GM23248 (cell line): ENCODE data around the gene SPNS3. TPM values are rescaled to one million over a fixed set of nuclear protein-coding genes. Genes with fewer than 3 reads are reported as not detected.

ENCODE experiments used
- DNase-seq: peaks from one replicate; pipeline ENCODE4 v3.0.0-alpha.2; 2015
- H2AFZ ChIP-seq: fragments of 200-600 bp; sonication (generic); 2 replicates; pipeline ENCODE4 v1.6.1; 2016; ENCODE audit warnings: antibody characterized with exemption
- H3F3A ChIP-seq: fragments of 200-600 bp; sonication (generic); 2 replicates; pipeline ENCODE4 v1.6.1; 2016; ENCODE audit warnings: mild to moderate bottlenecking, antibody characterized with exemption, mixed run types; ENCODE audit not compliant: insufficient read depth
- H3K27ac ChIP-seq: fragments of 200-600 bp; sonication (generic); 2 replicates; pipeline ENCODE4 v1.5.1; 2016; ENCODE audit warnings: mild to moderate bottlenecking
- H3K27me3 ChIP-seq: fragments of 200-600 bp; sonication (generic); replicated peaks from 2 replicates; pipeline ENCODE4 v1.6.1; 2016; ENCODE audit warnings: mild to moderate bottlenecking; ENCODE audit not compliant: insufficient read depth
- H3K36me3 ChIP-seq: fragments of 200-600 bp; sonication (generic); 2 replicates; pipeline ENCODE4 v1.6.1; 2016; ENCODE audit warnings: low read depth, mild to moderate bottlenecking
- H3K4me1 ChIP-seq: fragments of 200-600 bp; sonication (generic); 2 replicates; pipeline ENCODE4 v1.6.1; 2016; ENCODE audit warnings: mild to moderate bottlenecking; ENCODE audit not compliant: insufficient read depth
- H3K4me2 ChIP-seq: fragments of 200-600 bp; sonication (generic); one replicate; pipeline ENCODE4 v1.6.1; 2016; ENCODE audit warnings: mild to moderate bottlenecking; ENCODE audit not compliant: unreplicated experiment
- H3K4me3 ChIP-seq: fragments of 200-600 bp; sonication (generic); 2 replicates; pipeline ENCODE4 v1.5.1; 2016; ENCODE audit warnings: mild to moderate bottlenecking
- H3K79me2 ChIP-seq: fragments of 200-600 bp; sonication (generic); 2 replicates; pipeline ENCODE4 v1.6.1; 2016; ENCODE audit warnings: mild to moderate bottlenecking; ENCODE audit not compliant: insufficient read depth
- H3K9ac ChIP-seq: fragments of 200-600 bp; sonication (generic); 2 replicates; pipeline ENCODE4 v1.6.1; 2016; ENCODE audit warnings: mild to moderate bottlenecking
- H3K9me2 ChIP-seq: fragments of 200-600 bp; sonication (generic); 2 replicates; pipeline ENCODE4 v1.6.1; 2016; ENCODE audit warnings: mixed run types, mild to moderate bottlenecking, moderate library complexity; ENCODE audit not compliant: insufficient read depth
- H3K9me3 ChIP-seq: fragments of 200-600 bp; sonication (generic); one replicate; pipeline ENCODE4 v1.6.1; 2017; ENCODE audit warnings: low read depth
- H4K20me1 ChIP-seq: fragments of 200-600 bp; sonication (generic); 2 replicates; pipeline ENCODE4 v1.6.0; 2016; ENCODE audit not compliant: insufficient read depth
- EZH2 ChIP-seq: fragments of 200-600 bp; sonication (generic); IDR thresholded peaks from 2 replicates; pipeline ENCODE4 v1.6.1; 2018; ENCODE audit warnings: antibody characterized with exemption, mild to moderate bottlenecking; ENCODE audit not compliant: insufficient read depth, poor library complexity, severe bottlenecking
- EZH2phosphoT487 ChIP-seq: fragments of 200-600 bp; sonication (generic); IDR thresholded peaks from 2 replicates; pipeline ENCODE4 v1.6.1; 2018; ENCODE audit warnings: antibody characterized with exemption, moderate library complexity, mild to moderate bottlenecking, low read depth; ENCODE audit not compliant: insufficient read depth
- WGBS, 2 experiments: methylation state at CpG; one replicate each; pipeline ENCODE4 v1.1.6; 2015 to 2017; ENCODE audit warnings: low lambda C conversion rate in 2 of 2, low coverage in 1 of 2; ENCODE audit errors: missing lambda C conversion rate in 2 of 2; 5-methylcytosine and 5-hydroxymethylcytosine counted together
- in situ Hi-C: fragments of 300-500 bp; cut with MboI; formaldehyde crosslinking; loops from 2 replicates; pipeline ENCODE4 v1.15.0; 2020
- polyA plus RNA-seq: library from polyadenylated mRNA; unstranded; fragments of >200 nt; fragmentation: Nextera tagmentation; extraction: Ambion mirVana; gene quantifications from 2 replicates; pipeline ENCODE4 v1.2.1, GENCODE V29; 2016
- total RNA-seq: library from RNA; depleted of rRNA; stranded (reverse); fragments of >200 nt; shearing (Covaris generic); gene quantifications from 2 replicates; pipeline ENCODE4 v1.2.3, GENCODE V29; 2014

The SPNS3 gene
- total and polyA plus RNA-seq, 2 experiments from 2014 or later, result not detected

DNA sequence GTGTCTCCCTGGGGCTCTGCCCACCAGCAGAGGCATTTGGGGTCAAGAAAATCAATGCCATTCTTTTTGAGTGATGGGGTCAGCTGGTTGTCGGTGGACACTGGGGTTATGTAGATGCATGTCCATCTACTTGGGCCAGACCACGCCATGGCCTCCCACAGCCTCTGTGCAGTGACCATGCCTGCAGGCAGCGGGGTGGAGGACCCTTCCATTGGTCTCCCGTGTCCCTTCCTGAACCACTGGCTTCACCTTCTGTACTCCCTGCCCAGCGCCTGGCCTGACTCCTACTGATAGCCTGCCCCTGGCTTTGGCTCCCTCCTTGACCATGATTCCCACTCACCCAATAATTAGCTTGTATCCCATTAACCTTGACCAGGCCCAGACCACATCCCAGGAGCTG lies 28.0 kb upstream of the SPNS3 start:
- in situ Hi-C loops, result no loop called here
- Histone ChIP-seq H3K9me2 (no peaks in the 10 kb centered on the region), H3K9ac (no peak overlapping the region), H3K27me3 (no peaks in the 10 kb centered on the region), H3K36me3 (no peaks in the 10 kb centered on the region), H3K4me1 (no peaks in the 10 kb centered on the region), H3K27ac (no peak overlapping the region), H2AFZ (no peak overlapping the region), H3K4me2 (no peak overlapping the region), H3K9me3 (no peaks in the 10 kb centered on the region), H4K20me1 (no peaks in the 10 kb centered on the region), H3K79me2 (no peaks in the 10 kb centered on the region), H3F3A (no peaks in the 10 kb centered on the region), H3K4me3 (no peak overlapping the region)
- DNase-seq, result no peak
- 90 to 92% methylated on average over 5 of the region's 5 CpGs for WGBS, 2 experiments
- TF ChIP-seq EZH2 (no peak), EZH2phosphoT487 (no peak)

GRCh38 chr17:4406386-4406785 lies 27.4 kb upstream of the SPNS3 start:
- no peak overlapping the region for H3K4me2 ChIP-seq
- in situ Hi-C loops, result no loop called here
- H3K4me3 ChIP-seq, result no peak overlapping the region
- H3K79me2 ChIP-seq, result no peaks in the 10 kb centered on the region
- DNase-seq, result no peak
- no peak overlapping the region for H3K27ac ChIP-seq
- TF ChIP-seq EZH2phosphoT487, result no peak
- no peaks in the 10 kb centered on the region for H3K9me3 ChIP-seq
- no peaks in the 10 kb centered on the region for H3F3A ChIP-seq
- no peaks in the 10 kb centered on the region for H3K4me1 ChIP-seq
- no peaks in the 10 kb centered on the region for H3K9me2 ChIP-seq
- H3K9ac ChIP-seq, result no peak overlapping the region
- no peaks in the 10 kb centered on the region for H3K27me3 ChIP-seq
- no peak overlapping the region for H2AFZ ChIP-seq
- 93 to 97% methylated on average over 10 of the region's 10 CpGs for WGBS, 2 experiments
- no peaks in the 10 kb centered on the region for H3K36me3 ChIP-seq
- no peaks in the 10 kb centered on the region for H4K20me1 ChIP-seq

- no peaks in the 10 kb centered on the region for H3K4me1 ChIP-seq
- H4K20me1 ChIP-seq, result no peaks in the 10 kb centered on the region
- H3K9me3 ChIP-seq, result no peaks in the 10 kb centered on the region
- no peak overlapping the region for H3K4me2 ChIP-seq
- TF ChIP-seq EZH2 (no peak), EZH2phosphoT487 (no peak)
- no peaks in the 10 kb centered on the region for H3K36me3 ChIP-seq
- in situ Hi-C loops, result no loop called here
- H3K79me2 ChIP-seq, result no peaks in the 10 kb centered on the region
- no peaks in the 10 kb centered on the region for H3K9me2 ChIP-seq
- DNase-seq, result no peak
- 78% methylated on average over 7 of the region's 7 CpGs for WGBS, 2 experiments
- no peaks in the 10 kb centered on the region for H3F3A ChIP-seq
- no peak overlapping the region for H3K27ac ChIP-seq
- H3K27me3 ChIP-seq, result no peaks in the 10 kb centered on the region
- H3K4me3 ChIP-seq, result no peak overlapping the region
- no peak overlapping the region for H3K9ac ChIP-seq
- H2AFZ ChIP-seq, result no peak overlapping the region
These were observed 26.5 kb upstream of the SPNS3 start for GRCh38 chr17:4407216-4407615.

GRCh38 chr17:4407851-4408250 lies 25.9 kb upstream of the SPNS3 start:
- H3K4me3 ChIP-seq, result no peak overlapping the region
- no peaks in the 10 kb centered on the region for H3F3A ChIP-seq
- H3K9me3 ChIP-seq, result no peaks in the 10 kb centered on the region
- H2AFZ ChIP-seq, result no peak overlapping the region
- H3K36me3 ChIP-seq, result no peaks in the 10 kb centered on the region
- no peaks in the 10 kb centered on the region for H3K27me3 ChIP-seq
- no peak for TF ChIP-seq EZH2
- TF ChIP-seq EZH2phosphoT487, result no peak
- peak; percentile 32 for DNase-seq
- H3K79me2 ChIP-seq, result no peaks in the 10 kb centered on the region
- 81 to 84% methylated on average over 8 of the region's 8 CpGs for WGBS, 2 experiments
- in situ Hi-C loops, result no loop called here
- no peaks in the 10 kb centered on the region for H4K20me1 ChIP-seq
- H3K9ac ChIP-seq, result no peak overlapping the region
- H3K4me1 ChIP-seq, result no peaks in the 10 kb centered on the region
- no peak overlapping the region for H3K27ac ChIP-seq
- no peak overlapping the region for H3K4me2 ChIP-seq
- no peaks in the 10 kb centered on the region for H3K9me2 ChIP-seq

- peak; percentile 35 for DNase-seq
- no peak overlapping the region for H3K4me2 ChIP-seq
- H3K4me1 ChIP-seq, result no peaks in the 10 kb centered on the region
- H3F3A ChIP-seq, result no peaks in the 10 kb centered on the region
- H3K27me3 ChIP-seq, result no peaks in the 10 kb centered on the region
- H3K9me3 ChIP-seq, result no peaks in the 10 kb centered on the region
- no peak overlapping the region for H3K9ac ChIP-seq
- TF ChIP-seq EZH2phosphoT487, result no peak
- no peak for TF ChIP-seq EZH2
- H3K27ac ChIP-seq, result no peak overlapping the region
- H4K20me1 ChIP-seq, result no peaks in the 10 kb centered on the region
- no peaks in the 10 kb centered on the region for H3K9me2 ChIP-seq
- no peak overlapping the region for H3K4me3 ChIP-seq
- 41 to 63% methylated on average over 5 to 6 of the region's 6 CpGs for WGBS, 2 experiments
- H3K36me3 ChIP-seq, result no peaks in the 10 kb centered on the region
- in situ Hi-C loops, result loop anchor here (10.0 kb wide), 1 partner anchor 195 kb away; no protein-coding TSS in a partner anchor
- no peak overlapping the region for H2AFZ ChIP-seq
- no peaks in the 10 kb centered on the region for H3K79me2 ChIP-seq
These were observed 24.1 kb upstream of the SPNS3 start for GRCh38 chr17:4409659-4410058.
